Putamen (tissue), 1 donor: ENCODE measurements around the gene RAPGEF1.

Experiments used
- DNase-seq: peaks from one replicate; pipeline ENCODE4 v3.0.0-alpha.2; 2016; ENCODE audit warnings: low spot score

RAPGEF1 gene

DNA sequence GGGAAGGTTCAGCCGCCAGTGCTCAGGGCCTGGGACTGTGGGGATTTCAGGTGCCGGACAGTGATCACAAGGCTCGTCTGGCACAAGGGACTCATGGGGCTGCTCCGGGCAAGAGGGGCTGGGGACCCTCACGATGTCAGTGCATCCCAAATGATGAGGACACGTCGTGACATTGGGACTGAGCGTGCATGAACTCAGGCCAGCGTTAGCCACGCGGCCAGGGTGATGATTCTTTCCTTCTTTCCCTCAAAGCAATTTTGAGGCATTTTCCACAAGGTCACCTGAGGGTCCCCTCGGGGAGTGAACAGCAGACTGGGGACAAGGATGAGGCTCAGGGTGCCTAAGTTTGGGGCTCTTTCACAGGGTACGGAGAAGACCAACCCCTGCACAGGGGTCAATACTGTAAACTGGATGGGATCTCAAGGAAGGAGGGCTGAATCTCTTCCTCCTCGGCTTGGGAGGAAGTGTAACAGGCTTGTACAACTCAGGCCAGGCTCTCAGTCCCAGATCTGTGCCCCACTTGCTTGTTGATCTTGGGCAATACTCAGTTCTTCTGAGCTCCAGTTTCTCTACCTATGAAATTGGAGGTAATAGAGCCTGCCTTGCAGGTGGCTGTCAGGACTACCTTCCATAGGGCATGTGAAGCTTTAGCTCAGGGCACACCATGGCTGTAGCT, 116.1 kb downstream of the RAPGEF1 start:
- no peak for DNase-seq

DNA sequence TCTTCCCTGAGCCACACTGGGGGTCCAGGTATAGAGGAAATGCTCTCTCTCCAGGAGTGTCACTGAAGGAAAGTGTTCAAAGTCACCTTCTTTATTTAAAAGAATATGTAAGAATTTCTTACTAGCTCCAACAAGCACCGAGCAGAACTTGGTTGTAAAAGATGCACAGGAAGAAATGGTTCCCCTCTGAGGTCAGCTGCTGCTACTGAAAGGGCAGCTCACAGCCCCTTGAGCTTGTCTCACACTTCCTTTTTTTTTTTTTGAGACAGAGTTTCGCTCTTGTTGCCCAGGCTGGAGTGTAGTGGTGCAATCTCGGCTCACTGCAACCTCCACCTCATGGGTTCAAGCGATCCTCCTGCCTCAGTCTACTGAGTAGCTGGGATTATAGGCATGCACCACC, 117.4 kb downstream of the RAPGEF1 start:
- DNase-seq: no peak

DNA sequence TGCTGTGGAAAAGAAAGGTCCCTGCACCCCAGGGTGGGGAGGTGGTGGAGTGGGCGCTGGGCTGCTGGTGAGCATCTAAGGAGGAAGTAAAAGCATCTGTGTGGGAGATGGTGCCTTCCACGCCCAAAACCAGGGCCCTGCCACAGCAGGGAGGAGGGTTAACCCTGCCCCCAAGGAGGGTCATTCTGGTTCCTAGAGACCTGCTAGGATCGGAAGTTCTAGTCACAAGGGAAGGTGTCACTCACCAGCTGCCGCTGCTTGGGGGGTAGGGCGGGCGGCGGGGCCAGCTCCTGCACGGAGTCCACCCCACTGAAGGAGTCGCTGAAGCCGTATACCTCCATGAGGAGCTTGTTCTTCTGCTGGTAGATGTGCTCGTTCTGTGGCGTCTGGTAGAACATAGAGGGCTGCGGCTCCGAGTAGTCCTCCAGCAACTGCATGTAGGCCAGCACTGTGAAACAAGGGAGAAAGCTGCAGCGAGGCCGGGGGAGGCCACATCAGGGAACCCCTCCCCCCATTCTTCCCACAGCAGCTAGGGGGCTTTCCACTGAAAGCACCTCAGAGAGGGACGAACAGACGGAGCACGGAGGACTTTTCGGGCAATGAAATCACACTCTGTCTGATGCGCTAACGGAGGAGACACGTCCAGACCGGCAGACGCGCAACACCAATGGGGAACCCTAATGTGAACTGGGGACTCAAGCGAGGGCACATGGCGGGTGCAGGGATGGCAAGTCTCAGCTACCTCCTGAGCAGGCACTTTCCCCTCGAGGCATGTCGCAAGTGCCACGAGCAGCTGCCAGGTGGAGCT, 118.1 kb downstream of the RAPGEF1 start:
- no peak for DNase-seq

DNA sequence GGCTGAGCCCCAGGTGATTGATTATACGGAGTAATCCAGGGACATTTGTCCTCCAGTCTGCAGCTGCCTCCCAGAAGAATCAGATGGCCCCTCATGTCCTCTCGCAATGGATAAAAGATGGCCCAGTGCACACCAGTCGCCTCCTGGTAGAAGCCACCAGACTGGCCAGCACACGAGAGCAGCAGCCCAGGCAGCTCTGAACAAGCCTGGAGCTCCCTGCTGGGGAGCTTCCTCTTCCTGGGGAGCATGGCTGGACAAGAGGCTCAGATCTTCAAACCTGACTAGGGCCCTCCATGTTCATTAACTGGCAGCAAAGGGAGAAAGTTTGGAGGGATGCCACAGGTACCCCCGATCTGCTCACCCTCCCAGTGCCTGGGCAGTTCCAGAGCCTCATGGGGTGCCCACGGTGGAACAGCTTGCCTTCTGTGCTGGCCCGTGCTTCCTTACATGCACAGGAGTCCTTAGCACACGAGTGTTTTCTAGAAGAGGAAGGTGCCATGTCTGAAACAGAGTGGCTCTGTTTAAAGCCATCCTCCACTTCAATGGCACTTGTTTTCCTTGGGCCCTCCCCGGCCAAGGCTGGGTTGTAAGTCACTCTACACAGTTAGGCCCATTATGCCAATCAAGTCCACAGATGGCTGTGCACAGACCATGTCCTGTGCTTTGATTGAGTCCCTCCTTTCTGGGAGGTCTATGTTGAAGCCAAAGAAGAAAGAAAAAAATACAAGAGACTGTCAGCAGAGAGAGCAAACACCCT, 118.9 kb downstream of the RAPGEF1 start:
- no peak for DNase-seq

DNA sequence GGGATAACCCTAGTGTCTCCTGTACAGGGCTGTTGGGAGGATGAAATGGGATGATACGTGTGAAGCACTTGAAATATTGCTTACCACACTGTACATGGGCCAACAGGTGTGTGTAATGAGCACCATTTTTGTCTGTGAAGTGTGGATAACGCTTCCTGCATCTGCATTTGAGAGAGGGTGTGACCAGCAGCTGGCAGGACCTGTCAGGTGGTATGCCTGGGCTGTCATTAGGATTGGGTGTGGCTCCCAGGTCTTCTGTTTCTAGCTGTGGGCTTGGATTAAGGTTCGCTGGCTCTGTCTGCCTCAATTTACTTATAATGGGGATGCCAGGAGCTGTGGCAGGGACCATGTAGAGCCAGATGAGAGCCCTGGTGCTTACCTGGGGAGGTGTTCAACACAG, 120.2 kb downstream of the RAPGEF1 start:
- DNase-seq: no peak

DNA sequence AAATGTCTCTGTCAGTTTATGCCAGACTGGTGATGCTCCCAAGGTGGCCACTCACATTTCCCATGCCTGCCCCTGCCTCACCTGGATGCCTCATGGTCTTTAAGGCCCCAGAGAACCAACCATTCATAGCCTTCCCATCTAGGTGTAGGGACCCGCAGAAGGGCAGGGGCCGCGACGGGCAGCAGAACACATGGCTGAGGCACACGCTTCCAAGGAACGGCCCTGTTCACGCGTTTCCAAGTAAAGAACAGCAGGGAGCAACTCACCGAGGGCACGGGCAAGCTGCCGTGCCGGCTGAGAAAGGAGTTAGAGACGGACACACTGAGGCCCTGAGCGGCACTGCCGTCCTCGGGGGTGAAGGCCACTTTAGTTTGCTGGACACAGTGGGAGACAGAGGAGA, 121.1 kb downstream of the RAPGEF1 start:
- no peak for DNase-seq

DNA sequence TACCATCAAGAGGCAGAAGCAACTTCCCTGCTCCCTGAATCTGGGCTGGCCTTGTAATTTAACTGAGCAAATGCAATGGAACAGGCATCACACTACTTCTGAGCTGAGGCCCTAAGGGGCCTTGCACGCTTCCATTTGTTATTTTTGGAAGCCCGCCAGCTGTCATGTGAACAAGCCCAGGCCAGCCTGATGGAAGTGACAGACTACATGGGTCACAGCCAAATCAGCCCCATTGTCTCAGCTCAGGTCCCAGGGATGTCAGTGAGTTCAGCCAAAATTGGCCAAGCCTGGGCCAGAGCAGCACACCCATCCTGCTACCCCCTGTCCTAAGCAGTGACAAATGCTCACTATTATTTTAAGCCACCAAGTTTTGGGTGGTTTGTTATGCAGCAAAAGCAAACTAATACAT, 121.8 kb downstream of the RAPGEF1 start:
- DNase-seq: no peak

DNA sequence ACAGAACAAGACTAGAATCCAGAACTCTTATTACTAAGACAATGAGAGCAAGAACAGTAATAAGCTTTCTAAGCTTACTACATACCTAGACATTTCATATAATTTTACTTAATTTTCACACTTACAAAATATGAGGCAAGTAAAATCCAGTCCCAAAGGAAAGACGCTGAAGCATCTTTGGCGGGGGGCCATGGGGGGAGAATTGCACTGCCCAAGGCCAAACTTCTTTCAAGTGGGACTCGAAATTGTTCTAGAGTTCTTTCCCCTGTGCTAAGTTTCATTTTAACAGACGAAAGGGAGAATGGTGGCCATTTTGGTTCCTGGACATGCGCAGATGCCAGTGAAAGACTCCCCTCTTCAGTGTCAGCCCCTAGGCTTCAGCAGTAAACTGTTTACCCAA, 122.3 kb downstream of the RAPGEF1 start:
- no peak for DNase-seq

DNA sequence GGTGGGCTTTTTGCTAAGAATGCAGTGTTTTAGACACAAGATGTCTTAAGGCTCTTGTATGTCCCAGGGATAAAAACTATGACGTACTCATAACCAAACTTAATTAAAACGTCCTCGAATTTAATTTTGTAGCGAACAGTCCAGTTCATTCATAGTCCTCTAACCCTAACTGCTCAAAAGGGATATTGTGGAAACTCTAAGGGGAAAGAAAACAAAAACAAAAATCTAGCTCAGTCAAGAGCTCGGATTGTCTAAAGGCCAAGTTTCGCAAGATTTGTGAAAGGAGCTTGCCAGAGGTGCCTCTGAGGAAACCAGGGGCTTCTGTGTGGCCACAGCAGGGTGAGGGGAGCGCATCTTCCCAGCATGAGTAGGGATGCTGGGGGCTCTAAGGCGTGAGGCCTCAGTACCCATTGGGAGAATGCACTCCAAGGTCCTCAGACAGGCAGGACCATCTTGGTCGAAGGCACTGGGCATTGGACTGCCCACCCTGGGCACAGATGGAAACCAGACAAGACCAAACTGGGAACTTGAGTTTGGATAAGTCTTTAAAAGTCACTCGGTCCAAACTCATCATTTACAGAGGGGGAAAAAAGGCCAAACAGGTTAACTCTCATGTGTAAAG, 122.8 kb downstream of the RAPGEF1 start:
- DNase-seq: no peak

DNA sequence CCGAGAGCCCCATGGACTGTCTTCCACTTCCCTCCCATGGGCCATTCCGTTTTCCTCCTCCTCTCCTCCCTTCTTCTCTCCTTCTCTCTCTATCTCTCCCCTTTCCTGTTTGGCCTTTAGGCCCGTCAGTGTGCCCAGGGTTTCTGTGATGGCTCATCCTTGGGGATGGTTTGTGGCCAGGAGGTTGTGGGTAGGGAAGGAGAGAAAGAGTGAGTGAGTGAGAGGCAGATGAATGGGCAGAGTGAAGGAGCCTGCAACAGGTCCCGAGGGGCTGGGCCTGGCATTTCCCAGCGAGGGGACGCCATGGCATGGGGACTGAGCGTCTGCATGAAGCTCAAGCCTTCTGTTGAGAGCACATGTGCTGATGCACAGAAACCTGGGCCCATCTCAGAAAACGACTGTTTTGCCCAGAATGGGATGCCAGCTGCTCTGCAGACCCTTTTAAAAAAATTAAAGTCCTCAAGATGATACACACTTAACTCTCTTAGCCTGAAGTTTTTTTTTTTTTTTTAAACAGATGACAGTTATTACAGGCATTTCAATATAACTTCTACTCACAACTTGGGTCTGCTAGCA, 125.4 kb downstream of the RAPGEF1 start:
- DNase-seq: no peak

DNA sequence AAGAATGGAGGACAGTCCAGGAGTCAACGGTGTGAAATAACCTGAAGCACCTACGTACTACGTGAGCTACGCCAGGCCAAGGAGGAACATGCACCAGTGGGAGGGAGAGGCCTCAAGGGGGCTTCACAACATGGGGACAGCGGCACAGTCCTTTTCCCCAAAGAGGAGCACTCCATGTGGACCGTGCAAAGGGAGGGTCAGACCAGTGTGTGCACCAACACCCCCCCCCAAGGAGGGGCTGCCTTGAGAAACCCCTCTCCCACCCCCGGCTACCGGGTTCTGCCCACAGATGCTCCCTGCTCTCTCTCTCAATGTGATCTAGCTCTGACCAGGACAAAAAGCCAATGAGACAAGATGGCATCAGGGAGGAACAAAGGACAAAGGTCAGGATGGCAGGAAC, 126.0 kb downstream of the RAPGEF1 start:
- no peak for DNase-seq

DNA sequence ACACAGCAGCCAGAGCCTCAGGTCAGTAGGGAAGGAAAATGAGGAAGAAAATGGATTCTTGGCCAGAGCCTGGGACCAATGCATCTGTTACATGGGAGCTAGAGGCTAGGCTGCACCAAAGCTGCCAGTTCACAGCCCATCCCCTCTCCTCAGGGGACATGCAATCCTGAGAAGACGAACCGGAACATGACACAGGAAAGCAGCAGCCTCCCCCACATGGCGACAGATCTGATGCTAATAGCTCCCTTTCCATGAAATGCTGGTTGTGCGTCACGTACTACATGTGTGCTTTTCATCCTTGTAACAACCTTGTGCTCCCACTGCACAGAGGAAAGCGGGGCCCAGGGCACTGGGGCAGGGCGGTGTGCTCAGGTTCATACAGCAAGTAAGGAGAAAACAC, 127.0 kb downstream of the RAPGEF1 start:
- no peak for DNase-seq

DNA sequence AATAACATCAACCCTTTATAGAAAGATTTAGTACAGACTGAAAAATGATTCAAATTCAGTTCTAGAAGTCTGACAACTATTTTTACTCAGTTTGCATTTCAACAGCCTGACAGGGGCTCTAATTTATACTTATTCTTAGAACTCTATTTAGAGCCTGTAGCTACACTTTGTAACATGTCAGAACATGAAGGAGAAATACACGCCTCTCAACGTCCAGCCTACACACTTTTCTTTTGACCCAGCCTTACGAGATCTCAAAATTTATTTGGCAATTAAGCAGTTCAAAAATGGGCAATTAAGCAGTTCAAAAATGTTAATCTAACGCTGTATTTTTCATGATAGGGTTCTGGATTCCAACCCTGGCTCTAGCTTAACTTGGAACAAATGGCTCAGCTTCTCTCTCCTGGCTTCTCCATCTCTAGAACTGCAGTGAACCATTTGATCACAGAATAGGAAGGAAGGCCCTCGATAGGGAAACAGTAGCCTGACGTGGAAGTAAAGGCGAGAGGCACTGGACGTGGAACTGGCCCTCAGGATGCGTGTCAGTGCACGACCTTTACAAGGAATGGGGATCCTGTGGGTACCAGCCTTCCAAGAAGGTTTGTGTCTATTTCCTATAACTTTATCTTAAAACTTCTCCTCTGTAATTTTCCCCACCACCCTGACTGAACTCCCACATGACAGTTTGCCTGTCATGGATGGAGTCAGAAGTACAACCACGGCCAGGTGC, 128.1 kb downstream of the RAPGEF1 start:
- peak; percentile 71 for DNase-seq

DNA sequence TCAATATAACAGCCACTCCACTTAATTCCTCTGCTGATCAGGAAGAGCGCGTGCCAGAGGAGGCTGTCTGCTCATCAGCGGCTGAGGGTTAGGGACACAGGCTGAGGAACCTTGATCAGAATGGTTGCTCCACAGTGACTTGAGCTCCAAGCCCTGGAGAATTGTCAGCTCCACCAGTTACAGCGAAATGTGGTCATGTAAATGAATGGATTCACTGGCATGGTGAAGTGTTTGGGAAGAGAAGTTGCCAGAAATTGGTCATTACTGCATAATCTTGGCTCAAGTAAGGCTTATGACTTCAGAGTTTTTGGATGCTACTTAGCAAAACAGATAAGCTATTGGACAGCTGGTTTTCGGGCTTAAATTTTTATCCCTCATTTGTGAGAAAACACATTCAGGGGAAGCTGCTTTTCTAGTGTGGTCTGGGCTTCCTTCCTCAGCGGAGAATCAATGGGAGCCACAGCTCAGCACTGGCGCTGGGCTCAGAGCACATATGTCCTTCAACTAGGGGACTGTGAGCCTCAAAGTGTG, 129.6 kb downstream of the RAPGEF1 start:
- no peak for DNase-seq

DNA sequence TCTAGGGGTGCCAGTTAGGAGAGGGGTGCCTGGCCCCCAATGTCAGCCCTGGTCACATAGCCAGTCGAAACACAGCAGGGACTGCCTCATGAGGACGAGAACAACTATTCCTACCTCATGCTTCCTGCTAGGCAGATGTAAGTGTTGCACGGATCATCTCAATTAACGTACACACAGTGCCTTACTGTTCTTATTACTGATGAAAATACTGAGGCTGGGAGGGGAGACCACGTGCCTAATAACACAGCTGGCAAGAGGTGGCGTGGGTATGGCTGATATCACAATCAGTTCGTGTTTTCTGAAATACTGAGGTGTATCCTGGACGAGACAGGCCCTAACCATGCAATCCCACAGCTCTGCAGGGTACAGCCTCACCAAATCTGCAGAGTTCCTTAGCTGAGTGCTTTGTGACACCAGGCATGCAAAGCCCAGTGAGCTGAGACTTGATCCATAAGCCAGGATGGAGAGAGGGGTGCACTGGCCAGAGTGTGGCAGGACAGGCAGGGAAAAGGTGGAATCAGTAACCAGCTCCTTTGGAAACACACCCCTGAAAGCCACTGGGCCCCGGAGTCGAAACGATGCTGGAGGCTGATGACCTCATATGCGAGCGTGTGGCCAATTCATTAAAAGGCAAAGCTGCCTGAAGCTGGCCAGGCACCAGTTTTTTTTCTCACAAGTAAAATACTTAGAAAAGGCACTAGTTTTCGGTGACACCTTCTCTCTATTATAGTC, 130.6 kb downstream of the RAPGEF1 start:
- no peak for DNase-seq

DNA sequence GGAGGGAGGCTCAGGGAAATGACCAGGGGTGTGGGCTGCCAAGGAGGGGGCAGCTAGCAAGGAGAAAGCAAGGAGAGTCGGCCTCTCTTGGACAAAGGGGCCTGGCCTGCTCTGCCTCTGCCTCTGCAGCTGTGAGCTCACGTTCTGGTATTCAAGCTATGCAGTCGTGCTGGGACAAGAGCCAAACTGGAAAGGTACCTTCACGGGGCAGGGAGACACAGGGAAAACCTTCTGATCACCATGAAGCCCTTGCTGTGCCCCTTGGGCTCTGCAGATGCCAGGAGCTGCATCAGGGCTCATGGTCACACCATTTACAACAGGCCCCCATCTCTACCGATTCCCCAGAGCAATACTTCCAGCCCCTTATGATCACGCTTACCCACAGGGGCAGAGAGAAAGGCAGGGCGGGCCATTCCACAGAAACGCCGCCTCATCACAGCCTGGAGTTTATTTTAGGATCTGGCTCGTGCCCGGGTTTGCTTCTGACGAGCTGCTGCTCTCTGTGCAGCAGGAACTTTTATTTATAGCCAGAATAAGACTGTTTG, 131.3 kb downstream of the RAPGEF1 start:
- DNase-seq: no peak

DNA sequence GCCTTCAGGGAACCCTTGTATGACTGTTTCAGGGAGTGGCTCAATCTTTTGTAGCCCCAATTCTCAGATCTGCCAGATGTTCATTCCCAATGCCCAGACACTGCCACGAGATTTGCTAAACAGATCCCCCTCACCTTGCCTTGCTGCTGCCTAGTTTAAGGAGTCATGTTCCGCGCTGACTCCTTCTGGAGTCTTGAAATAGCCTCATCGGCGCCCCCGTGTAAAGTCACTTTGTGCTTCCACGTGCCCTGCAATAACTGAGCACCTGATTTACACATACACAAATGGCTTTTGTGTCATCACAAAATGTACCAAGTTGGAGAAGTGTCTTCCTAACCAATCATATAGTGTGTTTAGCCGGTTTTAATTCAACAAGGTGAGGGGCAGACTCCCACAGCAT, 132.3 kb downstream of the RAPGEF1 start:
- DNase-seq: no peak

DNA sequence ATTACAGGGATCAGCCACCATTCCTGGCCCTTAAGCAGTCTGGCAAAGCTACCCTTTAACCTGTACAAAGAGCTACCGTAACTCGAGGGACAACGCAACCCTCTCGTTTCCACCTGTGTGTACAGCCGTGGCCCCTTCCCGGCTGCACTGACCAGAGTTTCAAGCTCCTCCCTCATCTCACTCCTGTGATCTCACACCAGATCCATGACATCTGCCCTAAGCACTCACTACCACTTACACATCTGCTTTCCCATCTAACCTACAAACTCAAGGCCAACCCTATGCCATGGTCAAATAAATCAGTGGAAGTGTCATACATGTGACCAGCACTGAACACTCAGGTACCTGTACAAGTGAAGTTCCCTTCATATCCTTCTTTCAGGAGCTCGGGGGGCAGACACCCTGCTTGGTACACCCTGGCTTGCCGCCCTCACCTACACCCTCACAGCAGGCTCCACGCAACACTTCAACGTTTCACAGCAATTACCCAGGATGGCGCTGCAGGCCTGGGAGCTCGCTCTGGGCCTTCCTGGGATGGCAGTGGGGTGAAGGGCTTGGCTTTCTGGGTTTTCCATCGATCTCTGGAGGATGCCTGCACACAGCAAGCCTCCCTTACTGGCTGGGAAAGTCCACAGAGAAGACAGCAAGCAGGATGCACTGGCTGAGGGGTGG, 132.8 kb downstream of the RAPGEF1 start:
- DNase-seq: no peak

DNA sequence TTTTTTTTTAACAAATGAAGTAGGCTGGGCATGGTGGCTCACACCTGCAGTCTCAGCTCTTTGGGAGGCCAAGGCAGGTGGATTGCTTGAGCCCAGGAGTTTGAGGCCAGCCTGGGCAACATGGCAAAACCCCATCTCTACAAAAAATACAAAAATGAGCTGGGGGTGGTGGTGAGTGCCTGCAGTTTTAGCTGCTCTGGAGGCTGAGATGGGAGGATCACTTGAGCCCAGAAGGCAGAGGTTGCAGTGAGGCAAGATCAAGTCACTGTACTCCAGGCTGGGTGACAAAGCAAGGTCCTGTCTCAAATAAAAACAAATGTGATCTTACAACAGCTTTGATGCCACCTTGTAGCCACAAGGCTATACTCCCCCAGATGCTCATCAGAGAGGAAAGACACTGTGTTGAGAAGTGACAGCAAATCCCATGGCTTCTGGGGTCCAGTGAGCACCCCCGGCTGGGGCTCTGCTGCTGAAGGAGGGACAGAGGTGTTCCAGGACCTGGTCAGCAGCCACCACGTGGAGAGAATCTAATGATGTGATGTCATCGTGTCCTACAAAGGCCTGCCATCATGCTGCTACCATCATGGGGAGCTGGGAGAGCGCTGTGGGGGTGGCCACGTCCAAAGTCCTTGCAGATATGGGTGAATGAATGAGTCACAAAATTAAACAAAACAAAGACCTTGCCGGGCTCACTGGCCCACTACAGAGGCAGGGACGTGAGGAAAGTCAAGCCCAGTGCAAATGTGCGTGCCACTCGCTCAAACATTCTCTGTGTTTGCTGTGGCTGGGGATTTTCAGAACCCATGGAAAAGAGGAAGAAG, 133.9 kb downstream of the RAPGEF1 start:
- no peak for DNase-seq
